CD14-positive monocyte (primary cell): Measurements from ENCODE around the gene ALG3. TPM values are rescaled to one million over a fixed set of nuclear protein-coding genes. Genes with fewer than 3 reads are reported as not detected.
A peak's percentile ranks its signal among the peaks of the same experiment; 100 is the strongest.

Source experiments
- DNase-seq, 3 donors: peaks; one replicate each; pipeline ENCODE4 v3.0.0-alpha.2; 2011 to 2022
- H2AFZ ChIP-seq: 2 replicates; pipeline ENCODE4 v1.6.0; 2012; ENCODE audit warnings: mild to moderate bottlenecking, low read depth, low read length, inconsistent platforms; ENCODE audit not compliant: insufficient read depth, poor library complexity, severe bottlenecking
- H3K27ac ChIP-seq, 2 donors: 1 replicate in 1 of 2; 2 replicates in 1 of 2; pipeline ENCODE4 v1.5.1; 2012 to 2013; ENCODE audit warnings: low read length in 2 of 2, control low read depth in 1 of 2, inconsistent platforms in 1 of 2, low read depth in 1 of 2, mild to moderate bottlenecking in 1 of 2
- H3K27me3 ChIP-seq, 2 donors: one replicate each; pipeline versions ENCODE4 v1.6.0 to v1.6.1; 2011 to 2013; ENCODE audit warnings: low read length in 2 of 2; ENCODE audit not compliant: control insufficient read depth in 2 of 2, insufficient read depth in 2 of 2
- H3K36me3 ChIP-seq, 2 donors: replicated peaks in 1 of 2; 1 replicate in 1 of 2; 2 replicates in 1 of 2; pipeline versions ENCODE4 v1.5.1 to v1.6.1; 2012 to 2013; ENCODE audit warnings: low read length in 2 of 2, control low read depth in 1 of 2, inconsistent platforms in 1 of 2, mild to moderate bottlenecking in 1 of 2; ENCODE audit not compliant: insufficient read depth in 2 of 2, control insufficient read depth in 1 of 2
- H3K4me1 ChIP-seq, 2 donors: 1 replicate in 1 of 2; 2 replicates in 1 of 2; pipeline versions ENCODE4 v1.5.1 to v1.6.1; 2012 to 2013; ENCODE audit warnings: low read length in 2 of 2, control low read depth in 1 of 2, inconsistent platforms in 1 of 2, mild to moderate bottlenecking in 1 of 2, moderate library complexity in 1 of 2; ENCODE audit not compliant: insufficient read depth in 2 of 2, control insufficient read depth in 1 of 2
- H3K4me2 ChIP-seq: replicated peaks from 2 replicates; pipeline ENCODE3; 2012; ENCODE audit warnings: low read length, moderate library complexity, mild to moderate bottlenecking; ENCODE audit not compliant: poor library complexity, severe bottlenecking; ENCODE audit errors: extremely low read depth
- H3K4me3 ChIP-seq, 3 experiments: fragments of 200-600 bp in 1 of 3; sonication (generic) in 1 of 3; replicated peaks in 1 of 3; 1 replicate in 2 of 3; 2 replicates in 1 of 3; pipeline ENCODE4 v1.5.1; 2011 to 2013; ENCODE audit warnings: low read length in 3 of 3, mild to moderate bottlenecking in 3 of 3, control low read depth in 2 of 3, low read depth in 2 of 3, inconsistent platforms in 1 of 3, moderate library complexity in 1 of 3
- H3K79me2 ChIP-seq: 2 replicates; pipeline ENCODE4 v1.6.0; 2012; ENCODE audit warnings: mild to moderate bottlenecking, control low read depth, inconsistent platforms, low read length, moderate library complexity; ENCODE audit not compliant: insufficient read depth
- H3K9ac ChIP-seq: 2 replicates; pipeline ENCODE4 v1.6.0; 2017; ENCODE audit warnings: low read length, mild to moderate bottlenecking; ENCODE audit not compliant: insufficient read depth, poor library complexity, severe bottlenecking
- H3K9me3 ChIP-seq, 2 donors: replicated peaks in 1 of 2; 1 replicate in 1 of 2; 2 replicates in 1 of 2; pipeline versions ENCODE4 v1.5.1 to v1.6.1; 2012 to 2013; ENCODE audit warnings: low read length in 2 of 2, control low read depth in 1 of 2; ENCODE audit not compliant: control insufficient read depth in 1 of 2, insufficient read depth in 1 of 2
- H4K20me1 ChIP-seq: 2 replicates; pipeline ENCODE4 v1.6.0; 2012; ENCODE audit warnings: mild to moderate bottlenecking, low read length, control low read depth, moderate library complexity; ENCODE audit not compliant: insufficient read depth
- H3K27ac Mint-ChIP-seq, 7 donors: one replicate each; pipeline ENCODE4 v1.8.0; 2020; ENCODE audit warnings: mild to moderate bottlenecking in 7 of 7, mixed read lengths in 7 of 7, moderate library complexity in 6 of 7, inconsistent platforms in 2 of 7
- H3K27me3 Mint-ChIP-seq, 3 donors: one replicate each; pipeline ENCODE4 v1.8.0; 2021 to 2022; ENCODE audit warnings: low read depth in 3 of 3, mild to moderate bottlenecking in 3 of 3, mixed read lengths in 3 of 3, moderate library complexity in 3 of 3, inconsistent platforms in 1 of 3
- H3K36me3 Mint-ChIP-seq, 2 donors: one replicate each; pipeline ENCODE4 v1.8.0; 2020; ENCODE audit warnings: mixed read lengths in 2 of 2, inconsistent platforms in 1 of 2, mild to moderate bottlenecking in 1 of 2
- H3K4me1 Mint-ChIP-seq: one replicate; pipeline ENCODE4 v1.8.0; 2020; ENCODE audit warnings: mild to moderate bottlenecking, mixed read lengths
- H3K4me3 Mint-ChIP-seq, 2 donors: one replicate each; pipeline ENCODE4 v1.8.0; 2020; ENCODE audit warnings: mild to moderate bottlenecking in 2 of 2, mixed read lengths in 2 of 2, moderate library complexity in 1 of 2
- H3K9me3 Mint-ChIP-seq, 7 donors: one replicate each; pipeline ENCODE4 v1.8.0; 2020 to 2022; ENCODE audit warnings: mixed read lengths in 7 of 7, mild to moderate bottlenecking in 6 of 7, moderate library complexity in 6 of 7, inconsistent platforms in 2 of 7
- CTCF ChIP-seq: fragments of 200-600 bp; IDR thresholded peaks from one replicate; pipeline ENCODE4 v1.8.0; 2022; ENCODE audit warnings: antibody characterized with exemption, mild to moderate bottlenecking
- WGBS: methylation state at CpG from one replicate; pipeline ENCODE4 v1.1.5; 2013; ENCODE audit warnings: missing lambda C conversion rate; ENCODE audit not compliant: insufficient coverage; 5-methylcytosine and 5-hydroxymethylcytosine counted together
- intact Hi-C, 2 donors: fragments of 100-400 bp; cut with micrococcal nuclease; formaldehyde crosslinking; loops; one replicate each; pipeline versions ENCODE4 v1.15.0 to v1.15.1; 2023
- polyA plus RNA-seq, 3 donors: library from polyadenylated mRNA; depleted of rRNA in 1 of 3; unstranded in 2 of 3; stranded (reverse) in 1 of 3; fragments of 300-500 nt in 2 of 3; fragments of >200 nt in 1 of 3; fragmentation: Illumina TruSeq in 2 of 3; gene quantifications; 1 replicate in 2 of 3; 2 replicates in 1 of 3; pipeline ENCODE4 v1.2.3, GENCODE V29; 2012 to 2021

ALG3 gene
- polyA plus RNA-seq, 3 donors = 29.0 to 60.8 (median 56.4) TPM

- Histone ChIP-seq H2AFZ (no peak overlapping the region), H4K20me1 (no peaks in the 10 kb centered on the region), H3K79me2 (no peaks in the 10 kb centered on the region), H3K27ac (no peak overlapping the region), H3K27me3 (no peaks in the 10 kb centered on the region), H3K9me3 (no peaks in the 10 kb centered on the region), H3K9ac (no peak overlapping the region), H3K4me2 (no peak overlapping the region), H3K4me1 (no peaks in the 10 kb centered on the region), H3K36me3 (peaks cover 39 to 45% of the 10 kb centered on the region in 2 donors), H3K4me3 (no peak overlapping the region)
- WGBS = 72% methylated on average over 39 of the region's 46 CpGs
- no peak for DNase-seq
- H3K27ac Mint-ChIP-seq = no peak overlapping the region
- H3K4me3 Mint-ChIP-seq = peak overlapping the region in 1 of 2 donors; percentile 24
- H3K36me3 Mint-ChIP-seq = peaks cover 39 to 44% of the 10 kb centered on the region in 2 donors
- TF ChIP-seq CTCF = peak; percentile 17
- intact Hi-C loops = no loop called here
- H3K9me3 Mint-ChIP-seq = no peaks in the 10 kb centered on the region
- H3K4me1 Mint-ChIP-seq = no peaks in the 10 kb centered on the region
- H3K27me3 Mint-ChIP-seq = peaks cover 2 to 6% (median 5%) of the 10 kb centered on the region in 3 donors
Measured at GRCh38 chr3:184241447-184242296, 7.1 kb downstream of the ALG3 start.

GRCh38 chr3:184241141-184241446 lies 7.7 kb downstream of the ALG3 start:
- Histone ChIP-seq H3K36me3 (peaks cover 39 to 44% of the 10 kb centered on the region in 2 donors), H3K9ac (no peak overlapping the region), H3K4me3 (no peak overlapping the region), H3K4me1 (no peaks in the 10 kb centered on the region), H3K9me3 (no peaks in the 10 kb centered on the region), H3K27me3 (no peaks in the 10 kb centered on the region), H4K20me1 (no peaks in the 10 kb centered on the region), H2AFZ (no peak overlapping the region), H3K4me2 (no peak overlapping the region), H3K27ac (no peak overlapping the region), H3K79me2 (no peaks in the 10 kb centered on the region)
- Mint-ChIP-seq H3K4me1 (no peaks in the 10 kb centered on the region), H3K9me3 (no peaks in the 10 kb centered on the region), H3K27ac (no peak overlapping the region), H3K4me3 (no peak overlapping the region), H3K27me3 (peaks cover 1 to 6% (median 5%) of the 10 kb centered on the region in 3 donors), H3K36me3 (peaks cover 39 to 43% of the 10 kb centered on the region in 2 donors)
- WGBS = 79% methylated on average over 11 of the region's 17 CpGs
- intact Hi-C loops = no loop called here
- no peak for DNase-seq
- no peak for TF ChIP-seq CTCF
